Transverse colon (tissue), 4 donors: ENCODE data around the gene GPLD1. TPM values are rescaled to one million over a fixed set of nuclear protein-coding genes. Genes with fewer than 3 reads are reported as not detected.

ENCODE experiments used
- DNase-seq: peaks from one replicate; pipeline ENCODE4 v3.0.0-alpha.2; 2019
- H3K27ac ChIP-seq, 4 donors: fragments of 200-600 bp; sonication (generic); 2 replicates each; pipeline ENCODE4 v1.5.1; 2016 to 2018; ENCODE audit warnings: inconsistent platforms in 4 of 4
- H3K27me3 ChIP-seq: fragments of 200-600 bp; sonication (generic); 2 replicates; pipeline ENCODE4 v1.5.1; 2017; ENCODE audit warnings: inconsistent platforms
- H3K36me3 ChIP-seq, 4 donors: fragments of 200-600 bp; sonication (generic); 2 replicates each; pipeline ENCODE4 v1.5.1; 2017 to 2019; ENCODE audit warnings: inconsistent platforms in 4 of 4
- H3K4me1 ChIP-seq, 4 donors: fragments of 200-600 bp; sonication (generic); 2 replicates each; pipeline ENCODE4 v1.5.1; 2017 to 2020; ENCODE audit warnings: inconsistent platforms in 4 of 4
- H3K4me3 ChIP-seq, 4 donors: fragments of 200-600 bp; sonication (generic); 1 replicate in 1 of 4; 2 replicates in 3 of 4; pipeline versions ENCODE4 v1.5.1 to v1.6.1; 2017 to 2019; ENCODE audit warnings: inconsistent platforms in 4 of 4
- H3K9me3 ChIP-seq, 2 donors: fragments of 200-600 bp; sonication (generic); 2 replicates each; pipeline ENCODE4 v1.5.1; 2017 to 2019; ENCODE audit warnings: inconsistent platforms in 2 of 2
- CTCF ChIP-seq, 5 experiments: fragments of 200-600 bp in 3 of 5; fragments of 450-650 bp in 2 of 5; sonication (generic) in 3 of 5; IDR thresholded peaks; 1 replicate in 2 of 5; 2 replicates in 3 of 5; pipeline ENCODE4 v1.5.1; 2016 to 2017; ENCODE audit warnings: antibody characterized with exemption in 5 of 5, inconsistent platforms in 3 of 5, mild to moderate bottlenecking in 2 of 5, moderate library complexity in 1 of 5
- EP300 ChIP-seq: sonication (generic); formaldehyde crosslinking; IDR thresholded peaks from one replicate; pipeline ENCODE4 v1.6.1; 2017; ENCODE audit warnings: antibody characterized with exemption, low read depth
- POLR2A ChIP-seq: fragments of 450-650 bp; IDR thresholded peaks from one replicate; pipeline ENCODE4 v1.6.1; 2016; ENCODE audit warnings: antibody characterized with exemption, mild to moderate bottlenecking, moderate library complexity
- POLR2AphosphoS5 ChIP-seq, 3 donors: sonication (generic); formaldehyde crosslinking; IDR thresholded peaks; one replicate each; pipeline ENCODE4 v1.6.1; 2016; ENCODE audit warnings: antibody characterized with exemption in 3 of 3
- WGBS, 2 donors: methylation state at CpG; one replicate each; pipeline ENCODE4 v1.1.5; 2018; ENCODE audit warnings: low coverage in 1 of 2; 5-methylcytosine and 5-hydroxymethylcytosine counted together
- in situ Hi-C, 4 donors: fragments of 200-750 bp; cut with MboI; loops; one replicate each; pipeline versions ENCODE4 v1.15.0 to v1.15.1; 2017; ENCODE audit warnings: low sequenced_read_pairs in 3 of 4, low pct_ligation_motif_present in 1 of 4, low pct_unique_long_range_greater_than_20kb in 1 of 4
- intact Hi-C: fragments of 100-400 bp; cut with DNase I; formaldehyde crosslinking; loops from one replicate; pipeline ENCODE4 v1.15.1; 2023; ENCODE audit warnings: low total_unique reads
- total RNA-seq, 4 donors: library from RNA; depleted of rRNA; stranded (reverse); fragments of >200 nt; gene quantifications; one replicate each; pipeline ENCODE4 v1.1.0, GENCODE V29; 2016

The GPLD1 gene
- total RNA-seq, 4 donors from 2014 or later: 0.96 to 5.2 (median 1.4) TPM

DNA sequence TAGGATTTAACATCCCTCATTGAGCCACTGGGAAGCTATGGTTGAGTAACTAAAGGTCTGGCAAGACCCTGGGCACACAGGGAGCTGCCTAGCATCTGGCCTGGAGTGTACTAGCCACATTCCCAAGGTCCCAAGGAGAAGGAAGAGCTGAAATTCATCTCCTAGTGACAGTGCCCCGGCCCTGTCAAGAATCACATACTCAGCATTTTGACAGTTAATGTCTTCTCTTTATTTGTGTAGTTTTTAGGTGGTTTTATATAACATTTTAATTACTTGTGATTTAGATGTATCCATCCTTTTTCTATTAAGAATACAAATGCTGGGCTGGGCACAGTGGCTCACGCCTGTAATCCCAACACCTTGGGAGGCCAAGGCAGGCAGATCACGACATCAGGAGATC, 45.8 kb upstream of the GPLD1 start:
- in situ Hi-C loops (no loop called here), intact Hi-C loops (no loop called here)
- TF ChIP-seq POLR2A (no peak), POLR2AphosphoS5 (IDR thresholded peaks at IDR 0.05) (no peak), CTCF (IDR thresholded peaks at IDR 0.05) (no peak), EP300 (no peak)
- H3K4me3 ChIP-seq: no peak overlapping the region
- no peaks in the 10 kb centered on the region for H3K9me3 ChIP-seq
- 60 to 90% methylated on average over 3 of the region's 3 CpGs for WGBS, 2 donors
- H3K27me3 ChIP-seq: no peaks in the 10 kb centered on the region
- peaks cover 0 to 4% (median 0%) of the 10 kb centered on the region in 4 donors for H3K36me3 ChIP-seq
- no peak overlapping the region for H3K27ac ChIP-seq
- no peaks in the 10 kb centered on the region for H3K4me1 ChIP-seq
- DNase-seq: no peak

GRCh38 chr6:24534329-24534728, 45.0 kb upstream of the GPLD1 start:
- DNase-seq: no peak
- 93% methylated on average over 2 to 5 of the region's 5 CpGs for WGBS, 2 donors
- intact Hi-C loops (no loop called here), in situ Hi-C loops (no loop called here)
- Histone ChIP-seq H3K9me3 (no peaks in the 10 kb centered on the region), H3K27ac (no peak overlapping the region), H3K27me3 (no peaks in the 10 kb centered on the region), H3K4me3 (no peak overlapping the region), H3K4me1 (no peaks in the 10 kb centered on the region), H3K36me3 (peaks cover 0 to 4% (median 0%) of the 10 kb centered on the region in 4 donors)
- no peak for TF ChIP-seq POLR2AphosphoS5 (IDR thresholded peaks at IDR 0.05)
- TF ChIP-seq EP300: no peak
- TF ChIP-seq POLR2A: no peak

DNA sequence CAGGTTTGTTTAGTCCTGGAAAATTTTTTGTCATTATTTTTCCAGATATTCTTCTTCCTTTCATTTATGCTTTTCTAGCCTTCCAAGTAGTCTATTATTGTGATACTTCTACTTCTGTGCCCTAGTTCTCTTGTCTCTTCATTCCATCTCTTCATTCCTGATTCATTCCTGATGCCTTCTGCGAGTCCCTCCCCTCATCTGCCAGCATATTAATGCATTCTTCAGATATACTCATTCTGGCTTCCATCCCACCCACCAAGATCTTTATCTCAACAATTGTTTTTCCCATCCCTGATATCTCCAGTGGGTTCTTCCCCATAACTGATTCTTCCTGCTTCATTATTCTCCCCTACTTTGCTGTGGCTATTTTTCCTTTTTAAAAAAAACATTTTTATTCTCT, 40.6 kb upstream of the GPLD1 start:
- no peak for TF ChIP-seq POLR2AphosphoS5 (IDR thresholded peaks at IDR 0.05)
- TF ChIP-seq POLR2A: no peak
- TF ChIP-seq EP300: no peak
- TF ChIP-seq CTCF (IDR thresholded peaks at IDR 0.05): no peak
- Histone ChIP-seq H3K4me3 (no peak overlapping the region), H3K27me3 (no peaks in the 10 kb centered on the region), H3K27ac (no peak overlapping the region), H3K36me3 (peaks cover 0 to 4% (median 0%) of the 10 kb centered on the region in 4 donors), H3K4me1 (no peaks in the 10 kb centered on the region), H3K9me3 (no peaks in the 10 kb centered on the region)
- intact Hi-C loops (no loop called here), in situ Hi-C loops (loop anchor here in 1 of 4 donors (10.0 kb wide), 1 partner anchor 95 kb away; no protein-coding TSS in a partner anchor)
- no peak for DNase-seq
- WGBS, 2 donors: 75 to 96% methylated on average over 1 of the region's 1 CpG

DNA sequence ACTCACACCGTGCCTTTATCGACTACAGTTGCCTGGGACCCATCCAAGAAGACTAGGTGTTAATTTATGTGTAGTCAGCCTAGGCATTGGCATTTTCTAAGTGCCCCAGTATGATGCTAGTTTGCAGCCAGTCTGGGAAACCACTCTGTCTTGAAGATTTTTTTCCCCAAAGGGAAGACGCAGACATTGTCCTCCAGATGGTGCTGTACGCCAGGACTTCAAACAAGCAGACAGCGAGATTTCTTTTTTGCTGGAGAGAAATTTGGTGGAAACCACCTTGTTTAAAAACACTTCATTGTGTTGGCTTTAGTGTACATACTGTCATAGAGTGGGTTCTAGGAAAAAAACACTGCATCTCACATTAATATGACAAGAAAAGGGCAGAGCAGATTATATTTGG, 35.4 kb upstream of the GPLD1 start:
- no peak for TF ChIP-seq POLR2A
- peak in 4 of 5 experiments; percentile 23 to 43 (median 27) for TF ChIP-seq CTCF (IDR thresholded peaks at IDR 0.05)
- H3K36me3 ChIP-seq: no peaks in the 10 kb centered on the region
- H3K4me3 ChIP-seq: no peak overlapping the region
- H3K4me1 ChIP-seq: no peaks in the 10 kb centered on the region
- intact Hi-C loops (no loop called here), in situ Hi-C loops (loop anchor here in 1 of 4 donors (10.0 kb wide), 1 partner anchor 90 kb away; no protein-coding TSS in a partner anchor)
- H3K27ac ChIP-seq: no peak overlapping the region
- no peak for DNase-seq
- no peaks in the 10 kb centered on the region for H3K9me3 ChIP-seq
- WGBS, 2 donors: 65% methylated on average over 5 of the region's 5 CpGs; no CpG with 5 or more reads in 1 of the 2 donors
- H3K27me3 ChIP-seq: no peaks in the 10 kb centered on the region

- WGBS, 2 donors: 69 to 89% methylated on average over 3 of the region's 3 CpGs
- intact Hi-C loops (no loop called here), in situ Hi-C loops (loop anchor here in 1 of 4 donors (10.0 kb wide), 1 partner anchor 90 kb away; no protein-coding TSS in a partner anchor)
These were observed 35.0 kb upstream of the GPLD1 start for GRCh38 chr6:24524329-24524728.

More at GRCh38 chr6:24524329-24524728, 35.0 kb upstream of the GPLD1 start:
- Histone ChIP-seq H3K36me3 (no peaks in the 10 kb centered on the region), H3K27ac (no peak overlapping the region), H3K27me3 (no peaks in the 10 kb centered on the region), H3K9me3 (no peaks in the 10 kb centered on the region), H3K4me3 (no peak overlapping the region), H3K4me1 (no peaks in the 10 kb centered on the region)
- TF ChIP-seq CTCF (IDR thresholded peaks at IDR 0.05) (no peak), EP300 (no peak), POLR2A (no peak), POLR2AphosphoS5 (IDR thresholded peaks at IDR 0.05) (no peak)
- DNase-seq: no peak
